Activated naive CD4-positive, alpha-beta T cell treated with anti-CD3 and anti-CD28 coated beads, Interleukin-2, amount 50 U/mL, for 16 hours (primary cell): ENCODE results near the gene ROPN1B.

Source experiments
- DNase-seq: peaks from one replicate; pipeline ENCODE4 v3.0.0-alpha.2; 2020

ROPN1B gene

DNA sequence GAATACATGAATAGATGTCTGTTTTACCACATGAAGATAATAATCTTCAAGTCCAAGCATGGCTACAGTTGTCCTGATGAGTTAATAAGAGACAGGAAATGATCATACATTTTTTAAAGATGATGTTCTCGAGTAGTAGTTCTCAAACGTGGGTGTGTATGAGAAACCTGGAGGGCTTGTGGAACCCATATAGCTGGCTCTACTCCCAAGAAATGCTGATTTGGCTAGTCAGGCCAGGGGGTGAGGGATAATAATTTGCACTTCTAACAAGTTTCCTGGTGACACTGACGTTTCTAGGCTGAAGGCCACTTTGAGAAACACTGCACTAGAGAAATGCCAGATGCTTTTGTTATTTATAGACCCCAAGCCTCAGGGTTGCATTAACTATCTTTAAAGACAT, 37.0 kb downstream of the ROPN1B start:
- DNase-seq, result no peak

DNA sequence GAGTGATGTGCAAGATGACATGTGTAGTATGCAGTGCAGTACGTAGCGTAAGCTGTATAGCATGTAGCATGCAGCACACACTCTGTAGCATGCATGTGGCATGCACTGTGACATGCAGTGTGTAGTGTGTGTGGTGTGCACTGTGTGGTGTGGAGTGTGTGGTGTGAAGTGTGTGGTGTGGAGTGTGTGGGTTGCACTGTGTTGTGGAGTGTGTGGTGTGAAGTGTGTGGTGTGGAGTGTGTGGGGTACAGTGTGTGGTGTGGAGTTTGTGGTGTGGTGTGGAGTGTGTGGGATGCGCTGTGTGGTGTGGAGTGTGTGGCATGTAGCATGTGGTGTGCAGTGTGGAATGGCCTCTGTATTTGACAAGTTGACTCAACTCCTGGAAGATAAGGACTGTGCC, 39.2 kb downstream of the ROPN1B start:
- no peak for DNase-seq

DNA sequence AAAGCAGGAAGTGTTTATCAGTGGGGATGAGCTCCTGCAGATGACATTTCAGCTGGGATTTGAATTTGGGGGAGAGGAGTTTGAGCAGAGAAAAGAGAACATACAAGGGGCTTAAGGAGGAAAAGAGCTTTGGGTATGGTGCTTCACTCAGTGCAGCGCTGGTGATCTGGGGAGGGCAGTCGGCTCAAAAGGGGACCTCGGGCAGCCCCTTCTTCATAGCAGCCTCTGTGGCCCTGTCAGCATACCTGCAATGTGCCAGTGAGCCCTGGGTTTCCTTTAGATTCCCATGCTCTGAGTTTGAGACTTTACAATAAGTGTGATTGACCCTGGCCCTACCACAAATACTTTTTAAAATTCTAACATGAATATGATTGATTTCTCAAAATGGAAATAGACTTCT, 40.2 kb downstream of the ROPN1B start:
- DNase-seq, result no peak

DNA sequence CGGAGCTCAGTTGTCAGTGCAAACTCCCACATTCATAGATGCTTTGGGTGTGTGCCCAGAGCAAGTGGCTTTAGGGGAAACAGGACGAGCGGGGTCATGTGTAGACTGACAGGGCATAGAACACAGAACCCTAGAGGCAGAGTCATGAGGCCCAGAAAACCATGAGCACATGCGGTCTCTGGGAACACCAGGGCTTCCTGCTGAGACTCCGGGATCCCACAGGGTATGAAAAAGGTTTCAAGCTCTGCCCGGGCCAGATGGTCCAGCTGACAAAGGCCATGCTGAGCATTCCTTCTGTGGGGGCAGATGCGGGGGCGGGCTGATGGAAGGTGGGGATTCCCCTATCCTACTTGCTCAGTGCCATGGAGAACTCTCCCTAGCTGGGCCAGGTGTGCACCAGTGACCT, 44.8 kb downstream of the ROPN1B start:
- DNase-seq, result no peak

DNA sequence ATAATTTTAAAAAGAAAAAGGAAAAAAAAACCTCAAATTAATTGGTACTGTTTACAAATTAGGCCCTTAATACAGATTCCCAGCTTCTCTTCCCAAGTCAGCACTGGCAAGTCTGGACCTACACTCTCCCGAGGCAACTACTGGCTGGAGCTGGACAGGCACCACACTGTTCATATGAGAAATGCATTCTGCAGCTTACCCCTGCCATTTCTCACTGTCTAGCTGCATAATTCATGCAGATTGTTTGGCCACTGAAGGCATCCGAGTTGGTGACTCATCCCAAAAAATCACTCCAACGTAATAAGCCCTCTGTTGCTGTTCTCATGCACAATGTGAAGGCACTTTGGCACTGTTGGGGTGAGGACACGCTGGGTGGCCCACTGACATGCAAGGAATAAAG, 45.3 kb downstream of the ROPN1B start:
- no peak for DNase-seq

DNA sequence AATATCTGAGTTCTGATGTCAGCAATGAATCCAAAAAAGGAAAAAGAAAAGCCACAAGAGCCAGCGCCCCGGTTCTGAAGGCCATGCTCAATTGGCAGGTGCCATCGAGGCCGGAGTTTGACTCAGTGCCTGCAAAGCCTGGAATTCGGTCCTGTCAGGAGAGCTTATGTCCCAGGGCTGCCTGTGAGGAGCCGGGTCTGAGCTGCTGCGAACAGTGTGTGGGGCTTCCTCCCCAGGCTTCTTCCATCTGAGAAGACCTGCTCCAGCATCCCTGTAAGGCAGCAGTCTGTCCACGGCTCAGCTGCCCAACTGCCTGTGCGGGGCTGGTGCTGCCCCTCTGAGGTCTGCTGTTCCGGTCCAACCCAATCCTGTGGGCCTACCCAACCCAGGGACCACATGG, 46.1 kb downstream of the ROPN1B start:
- DNase-seq, result no peak

DNA sequence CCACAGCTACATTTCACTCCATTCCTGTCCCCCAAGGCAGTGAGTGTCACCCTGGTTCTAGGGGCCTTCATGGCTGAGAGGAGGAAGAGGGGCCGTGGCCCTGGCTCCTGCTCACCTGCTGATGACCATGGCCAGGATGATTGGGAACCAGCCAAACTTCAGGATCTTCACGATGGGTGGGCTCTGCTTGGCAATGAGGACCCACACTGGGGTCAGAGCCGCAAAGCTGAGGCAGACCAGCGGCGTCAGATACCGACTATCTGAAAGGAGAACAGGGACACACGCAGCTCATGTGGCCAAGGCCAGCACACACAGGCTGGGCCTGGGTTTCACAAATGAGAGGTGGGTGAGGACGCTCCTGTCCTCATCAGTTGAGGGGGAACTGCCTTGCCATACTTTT, 47.6 kb downstream of the ROPN1B start:
- DNase-seq, result no peak

DNA sequence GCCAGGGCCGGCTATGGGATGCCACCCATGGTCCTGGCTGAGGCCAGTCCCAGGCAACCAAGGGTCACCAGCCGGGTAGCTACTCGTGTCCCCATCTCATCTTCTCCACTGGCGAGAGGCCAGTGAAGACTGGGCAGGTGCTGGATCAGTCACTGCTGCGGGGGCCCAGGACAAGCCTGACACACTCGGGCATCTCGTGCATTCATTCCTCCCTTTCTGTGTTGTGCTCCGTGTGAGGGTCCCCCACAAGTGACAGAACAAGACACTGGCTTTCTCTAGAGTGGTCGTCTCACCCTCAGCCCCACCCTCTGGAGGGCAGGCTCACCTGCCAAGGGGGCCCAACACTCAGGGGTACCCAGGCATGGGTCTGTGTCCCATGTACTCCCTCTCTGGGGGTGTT, 48.4 kb downstream of the ROPN1B start:
- DNase-seq, result no peak

DNA sequence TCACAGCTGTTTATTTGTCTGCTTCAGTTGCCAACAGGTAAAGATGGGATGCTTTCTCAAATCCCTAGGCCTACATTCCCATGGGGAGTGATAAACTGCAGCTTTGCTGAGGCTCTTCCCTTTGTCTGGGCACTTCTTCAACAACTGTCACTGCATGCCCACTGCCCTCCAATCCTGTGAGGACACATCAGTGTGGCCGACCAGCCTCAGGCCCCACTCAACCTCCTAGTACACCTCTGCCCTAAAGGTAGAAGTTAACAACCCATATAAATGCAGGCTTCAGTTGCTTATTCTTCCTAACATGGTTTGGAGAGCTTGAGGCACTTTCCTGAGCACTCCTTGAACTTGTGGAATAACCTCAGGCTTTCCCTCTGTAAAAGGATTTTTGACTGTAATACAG, 49.6 kb downstream of the ROPN1B start:
- DNase-seq, result no peak

DNA sequence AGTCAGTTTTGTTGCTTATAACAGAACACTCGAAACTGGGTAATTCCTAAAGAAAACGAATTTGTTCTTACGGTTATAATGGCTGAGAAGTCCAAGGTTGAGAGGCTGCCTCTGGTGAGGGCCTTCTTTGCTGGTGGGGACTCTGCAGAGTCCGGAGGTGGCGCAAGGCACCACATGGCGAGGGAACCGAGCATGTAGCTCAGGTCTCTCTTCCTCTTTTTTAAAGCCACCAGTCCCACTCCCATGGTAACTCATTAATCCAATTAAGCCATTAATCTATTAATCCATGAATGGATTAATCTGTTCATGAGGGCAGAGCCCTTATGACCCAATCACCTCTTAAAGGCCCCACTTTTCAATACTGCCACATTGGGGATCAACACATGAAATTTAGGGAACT, 50.0 kb downstream of the ROPN1B start:
- DNase-seq, result no peak

DNA sequence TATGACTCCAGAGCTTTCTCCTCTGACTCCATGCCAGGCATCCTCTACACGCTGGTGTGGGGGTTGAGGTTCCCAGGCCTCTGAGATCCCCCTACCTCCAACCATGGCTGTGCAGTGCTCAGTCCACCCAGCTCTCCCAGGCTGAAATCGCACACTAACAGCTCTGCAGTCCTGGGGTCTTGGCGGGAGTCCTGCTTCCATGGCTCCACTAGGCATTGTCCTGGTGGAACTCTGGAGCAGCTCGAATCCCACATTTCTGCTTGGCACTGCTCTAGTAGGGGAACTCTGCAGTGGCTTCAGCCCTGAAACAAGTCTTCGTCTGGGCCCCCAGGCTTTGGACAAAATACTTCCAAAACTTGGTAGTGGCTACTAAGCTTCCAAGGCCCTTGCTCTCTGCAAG, 50.7 kb downstream of the ROPN1B start:
- DNase-seq, result no peak

DNA sequence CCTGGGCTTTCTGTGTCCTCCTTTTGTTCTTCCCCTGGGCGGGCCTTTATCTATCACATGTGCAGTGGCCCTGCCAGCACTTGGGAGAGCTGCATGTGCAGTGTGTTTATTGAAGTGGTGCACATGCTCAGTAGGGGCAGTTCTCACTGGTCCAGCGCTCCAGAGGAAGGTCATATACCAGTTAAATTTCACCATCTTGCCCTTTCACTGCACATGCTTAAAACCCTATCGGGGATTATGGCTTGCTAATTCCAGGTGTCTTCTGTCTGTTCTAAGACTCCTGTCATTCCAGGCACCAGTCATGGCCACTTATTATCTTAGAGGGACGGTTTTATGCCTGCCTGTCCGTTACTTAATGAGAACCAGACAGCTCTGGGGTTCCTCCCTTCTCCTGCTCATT, 52.2 kb downstream of the ROPN1B start:
- DNase-seq, result no peak

DNA sequence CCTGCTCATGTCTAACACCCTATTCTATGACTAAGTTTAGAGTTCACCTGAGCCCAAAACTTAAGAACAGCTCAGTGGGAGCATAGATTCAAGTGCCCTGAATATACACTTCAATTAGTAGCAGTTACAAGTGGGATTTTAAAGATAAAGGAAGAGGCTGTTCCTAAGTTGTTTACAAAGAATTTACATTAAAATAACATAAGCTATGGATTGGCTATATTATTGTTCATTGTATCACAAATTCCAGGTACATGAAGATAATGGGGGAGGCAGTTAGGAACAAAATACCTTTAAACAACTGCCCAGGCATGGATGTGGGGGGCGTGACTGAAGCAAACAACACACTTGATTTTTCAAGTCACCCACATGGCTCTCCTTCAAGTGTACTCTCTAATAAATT, 52.7 kb downstream of the ROPN1B start:
- DNase-seq, result no peak

DNA sequence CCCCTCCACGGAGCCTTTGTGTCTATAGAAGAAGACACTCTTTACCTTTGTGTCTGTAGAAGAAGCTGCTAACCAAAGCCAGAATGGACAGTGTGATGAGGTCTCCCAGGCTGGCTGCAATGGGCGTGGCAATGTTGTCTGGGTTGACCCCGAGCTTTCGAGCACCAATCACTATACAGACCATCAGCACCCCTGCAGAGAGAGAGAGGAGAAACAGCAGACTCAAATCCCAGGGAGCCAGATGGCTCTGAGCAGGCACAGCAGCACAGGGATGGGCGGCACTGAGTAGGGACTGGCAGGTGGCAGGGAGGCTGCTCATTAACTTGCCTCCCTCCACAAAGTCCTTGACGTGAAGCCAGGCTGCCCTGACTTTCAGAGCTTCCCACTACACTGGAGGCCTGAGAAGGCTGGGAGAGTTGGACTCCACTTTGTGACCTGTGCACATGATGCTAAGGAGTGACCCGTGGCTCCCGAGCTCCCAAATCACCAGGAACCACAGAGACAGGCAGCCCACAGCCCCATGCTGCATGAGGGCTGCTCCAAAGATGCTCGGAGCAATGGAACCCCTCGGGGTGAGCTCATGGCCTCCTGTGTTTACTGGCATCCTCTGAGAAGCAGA, 53.9 kb downstream of the ROPN1B start:
- no peak for DNase-seq

DNA sequence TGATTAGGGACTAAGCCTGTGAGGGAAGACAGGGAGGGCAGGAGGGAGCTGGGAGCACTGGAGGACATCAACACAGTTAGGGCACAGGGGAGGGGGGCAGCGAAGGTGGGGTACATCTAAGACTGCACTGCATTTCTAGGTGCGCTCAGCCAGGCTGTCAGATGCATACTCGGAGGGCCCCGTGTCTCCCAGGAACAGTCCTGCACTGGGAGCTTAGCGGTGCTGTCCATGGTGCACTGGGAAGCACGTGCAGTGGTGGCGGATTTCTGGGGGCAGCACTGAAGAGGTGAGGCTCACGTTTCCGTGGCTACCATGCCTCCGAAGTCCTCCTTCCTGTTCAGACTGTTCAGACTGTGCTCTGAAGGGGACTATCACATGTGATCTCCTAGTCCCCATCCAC, 54.4 kb downstream of the ROPN1B start:
- DNase-seq, result no peak

DNA sequence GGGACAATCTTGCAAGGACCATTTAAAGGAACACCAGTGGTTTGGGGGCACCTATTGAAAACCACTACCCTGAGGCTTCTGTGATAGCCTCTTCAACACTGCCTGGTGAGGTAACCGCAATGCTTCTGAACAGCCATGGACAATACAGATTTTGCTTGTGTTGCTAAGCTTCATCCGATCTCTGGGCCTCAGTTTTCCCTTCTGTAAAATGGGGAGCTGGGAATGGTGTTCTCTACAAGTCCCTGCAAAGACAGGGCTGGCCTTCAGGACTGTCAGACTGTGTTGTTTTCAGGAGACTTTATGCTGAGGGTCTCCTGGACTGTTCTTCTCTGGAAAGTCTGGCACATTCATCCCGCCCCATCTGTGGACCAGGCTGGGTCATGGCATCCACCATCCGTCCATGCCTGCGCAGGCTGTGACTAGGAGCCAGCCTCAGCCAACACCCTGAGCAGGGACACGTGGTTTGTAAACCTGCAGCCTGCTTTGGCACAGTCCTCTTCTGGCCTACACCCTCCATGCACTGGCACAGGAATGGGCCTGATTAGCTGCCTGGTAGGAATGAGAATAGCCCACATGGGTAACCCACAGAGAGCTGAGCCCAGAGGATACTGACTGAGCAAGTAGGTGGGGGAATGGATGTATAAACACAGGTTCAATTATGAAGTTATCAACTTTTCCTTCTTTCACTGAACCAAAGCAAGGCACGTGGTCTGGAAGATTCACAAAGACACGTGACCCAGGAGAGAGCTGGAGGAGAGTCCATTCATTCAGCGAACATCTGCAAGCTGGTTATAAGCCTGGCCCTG, 55.3 kb downstream of the ROPN1B start:
- DNase-seq, result no peak

DNA sequence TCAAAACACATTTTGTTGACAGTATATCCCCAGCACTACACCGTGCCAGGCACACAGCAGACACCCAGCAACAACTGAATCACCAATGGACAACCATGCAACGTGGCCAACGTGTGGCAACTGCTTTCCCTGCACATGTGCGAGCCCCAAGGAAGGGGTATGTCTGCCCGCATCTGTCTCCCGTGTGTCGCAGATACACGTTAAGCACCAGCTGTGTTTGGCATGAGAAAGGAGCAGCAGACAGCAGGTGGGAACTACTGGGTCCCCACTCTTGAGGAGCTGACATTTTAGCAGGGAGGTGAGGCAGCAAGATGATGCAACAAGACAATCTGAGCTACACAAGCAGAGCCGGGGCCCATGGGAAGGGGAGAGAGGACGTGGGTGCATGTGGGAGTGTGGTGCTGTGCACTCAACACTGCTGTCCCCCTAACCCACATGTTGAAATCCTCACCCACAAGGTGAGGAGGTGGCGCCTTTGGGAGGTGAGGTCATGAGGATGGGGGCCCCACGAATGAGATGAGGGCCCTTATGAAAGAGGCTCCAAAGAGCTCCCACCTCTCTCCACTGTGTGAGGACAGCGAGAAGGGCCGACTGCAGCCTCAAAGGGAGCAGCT, 56.2 kb downstream of the ROPN1B start:
- DNase-seq, result no peak

DNA sequence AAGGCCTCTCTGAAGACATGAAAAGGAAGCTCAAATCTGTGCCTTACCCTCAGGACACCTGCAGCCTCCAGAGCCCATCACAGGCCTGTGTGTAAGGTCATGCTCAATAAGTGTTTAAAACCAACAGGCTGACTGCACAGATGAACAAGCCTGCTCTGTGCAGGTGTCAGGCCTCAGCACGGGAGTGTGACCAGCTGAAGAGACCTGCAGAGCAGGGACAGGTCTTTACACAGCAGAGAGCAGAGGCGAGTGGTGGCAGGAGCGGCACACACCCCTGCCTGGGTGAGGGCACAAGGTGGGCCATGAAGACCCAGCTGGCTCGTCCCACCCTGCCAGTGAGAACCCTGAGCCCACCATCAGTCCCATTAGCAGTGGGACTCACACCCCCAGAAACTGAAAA, 56.9 kb downstream of the ROPN1B start:
- DNase-seq, result no peak

DNA sequence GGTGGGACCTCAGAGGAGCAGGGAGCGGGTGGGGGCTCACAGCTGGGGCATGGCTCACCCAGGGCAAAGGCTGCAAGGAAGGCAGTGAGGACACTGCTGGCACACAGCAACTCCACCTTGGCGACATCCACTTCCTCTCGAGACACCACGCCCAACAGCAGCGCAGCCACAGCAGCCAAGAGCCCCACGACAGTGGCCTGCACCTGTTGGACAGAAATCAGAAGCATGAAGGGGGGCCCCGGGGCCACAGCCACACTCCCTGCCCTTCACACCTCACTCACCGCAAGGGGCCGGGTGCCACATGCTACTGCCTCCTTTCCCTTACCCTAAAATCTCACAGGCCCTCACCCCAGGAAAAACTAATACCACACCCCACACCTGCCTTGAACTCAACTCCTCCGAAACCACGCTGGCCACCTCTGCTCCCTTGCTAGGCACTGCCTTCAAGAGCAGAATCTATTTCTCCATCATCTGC, 57.3 kb downstream of the ROPN1B start:
- no peak for DNase-seq

DNA sequence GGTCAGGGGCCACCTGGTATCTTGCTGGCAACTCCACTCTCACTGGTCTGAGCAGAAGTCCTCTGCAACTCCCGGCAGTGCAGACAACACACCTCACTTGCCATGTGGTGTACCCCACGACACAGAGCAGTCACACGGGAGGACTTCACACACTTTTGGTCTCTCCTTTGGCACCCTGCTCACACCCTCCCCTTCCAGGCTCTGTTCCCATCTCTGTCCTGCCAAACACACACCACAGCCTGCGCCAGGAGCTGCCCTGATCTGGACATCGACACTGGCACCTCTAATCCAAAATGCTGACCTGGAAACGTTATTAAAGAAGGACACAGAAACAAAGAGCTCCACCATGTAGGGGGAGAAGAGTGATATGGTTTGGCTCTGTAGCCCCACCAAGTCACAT, 57.8 kb downstream of the ROPN1B start:
- DNase-seq, result no peak

DNA sequence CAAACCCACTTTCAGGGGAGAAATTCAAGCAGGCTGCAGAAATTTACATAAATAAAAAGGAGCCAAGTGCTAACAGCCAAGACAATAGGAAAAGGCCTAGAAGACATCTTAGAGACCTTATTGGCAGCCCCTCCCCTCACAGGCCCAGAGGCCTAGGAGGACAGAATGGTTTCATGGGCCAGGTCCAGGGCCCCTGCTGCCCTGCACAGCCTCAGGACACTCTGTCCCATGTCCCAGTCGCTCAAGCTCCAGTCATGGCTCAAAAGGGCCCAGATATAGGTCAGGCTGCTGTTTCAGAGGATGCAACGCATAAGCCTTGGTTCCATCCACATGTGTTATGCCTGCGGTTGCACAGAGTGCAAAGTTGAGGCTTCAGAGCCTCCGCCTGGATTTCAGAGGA, 59.1 kb downstream of the ROPN1B start:
- no peak for DNase-seq

DNA sequence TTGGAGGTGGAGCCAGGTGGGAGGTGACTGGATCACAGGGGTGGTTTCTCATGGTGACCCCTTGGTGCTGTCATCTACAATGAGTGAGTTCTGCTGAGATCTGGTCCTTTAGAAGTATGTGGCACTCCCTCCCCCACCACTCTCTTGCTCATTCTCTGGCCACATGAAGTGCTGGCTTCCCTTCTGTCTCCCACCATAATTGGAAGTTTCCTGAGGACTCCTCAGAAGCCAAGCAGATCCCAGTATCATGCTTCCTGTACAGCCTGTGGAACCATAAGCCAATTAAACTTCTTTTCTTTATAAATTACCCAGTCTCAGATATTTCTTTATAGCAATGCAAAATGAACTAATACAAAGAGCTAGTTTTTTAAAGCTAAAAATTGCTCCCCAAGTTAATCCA, 60.3 kb downstream of the ROPN1B start:
- DNase-seq, result no peak

DNA sequence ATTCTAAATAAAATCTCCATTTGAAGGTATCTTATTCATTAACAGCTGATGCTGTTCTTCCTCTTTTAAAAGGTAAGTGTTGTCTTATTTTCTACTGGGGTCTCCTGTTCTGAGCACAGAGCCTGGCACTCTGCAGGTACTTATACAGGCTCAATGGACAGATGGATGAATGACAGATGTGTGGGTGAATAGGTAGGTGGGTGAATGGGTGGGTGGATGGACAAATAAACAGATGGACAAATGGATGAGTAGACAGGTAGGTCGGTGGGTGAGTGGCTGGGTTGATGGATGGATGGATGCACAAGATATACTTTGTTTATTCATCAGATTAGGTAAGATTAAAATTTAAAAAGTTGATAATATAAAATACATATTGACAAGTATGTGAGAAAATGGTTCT, 61.5 kb downstream of the ROPN1B start:
- no peak for DNase-seq

DNA sequence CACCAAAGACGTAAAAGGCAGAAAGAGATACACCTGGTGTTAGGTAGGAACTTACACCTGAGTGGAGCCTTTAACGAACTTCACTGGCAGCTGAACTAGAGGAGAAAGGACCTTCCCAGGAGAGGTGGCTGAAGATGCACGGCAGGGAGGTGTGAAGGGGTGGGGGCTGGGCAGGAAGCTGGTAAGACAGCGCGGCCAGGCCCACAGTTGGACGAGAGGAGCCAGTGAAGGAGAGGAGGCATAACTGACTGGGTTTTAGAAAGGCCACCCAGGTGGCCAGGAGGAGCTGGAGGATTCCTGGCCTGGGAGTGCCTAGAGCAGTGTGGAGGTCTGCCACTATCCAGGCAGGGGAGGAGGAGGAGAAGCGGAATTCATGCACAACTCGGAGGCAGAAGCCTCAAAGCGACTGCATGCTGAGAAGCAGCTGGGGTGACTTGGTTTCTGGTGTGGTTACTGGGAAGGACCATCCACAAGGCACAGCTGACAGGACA, 63.0 kb downstream of the ROPN1B start:
- DNase-seq, result no peak
